ENCODE data around the gene TCHH.

TCHH gene
- 0 to 0.35 (median 0.17) reads per million in 3 donors for total RNA-seq

- no peaks in the 10 kb centered on the region for H3K9me3 ChIP-seq (ENCODE audit: control insufficient read depth, low read length)
- DNase-seq = no peak
- H3K36me3 ChIP-seq (ENCODE audit: control insufficient read depth, insufficient read depth, low read length) = no peaks in the 10 kb centered on the region
- no peak within 1 kb of the TSS for H3K4me3 ChIP-seq (ENCODE audit: insufficient read depth, low read depth, low read length, poor library complexity, severe bottlenecking)
- H3K27me3 ChIP-seq (replicated peaks; ENCODE audit: control insufficient read depth, insufficient read depth, low read length, poor library complexity, severe bottlenecking) = peaks cover 3% of the 10 kb centered on the region
- peaks cover 12% of the 10 kb centered on the region for H3K4me1 ChIP-seq (ENCODE audit: control insufficient read depth, insufficient read depth, low read length, poor library complexity, severe bottlenecking)
- H3K27ac ChIP-seq (ENCODE audit: insufficient read depth, low read length, poor library complexity, severe bottlenecking) = no peak within 1 kb of the TSS
These were observed at the start of gene TCHH for GRCh38 chr1:152115344-152115743. TCHH (minus strand) TSS chr1:152115444; CDS start chr1:152114080, 1,364 bp downstream.

GRCh38 chr1:152164517-152165136, 49.4 kb upstream of the TCHH start:
- no peaks in the 10 kb centered on the region for H3K27me3 ChIP-seq (replicated peaks; ENCODE audit: control insufficient read depth, insufficient read depth, low read length, poor library complexity, severe bottlenecking)
- no peak overlapping the region for H3K4me3 ChIP-seq (ENCODE audit: insufficient read depth, low read depth, low read length, poor library complexity, severe bottlenecking)
- H3K36me3 ChIP-seq (ENCODE audit: control insufficient read depth, insufficient read depth, low read length) = no peaks in the 10 kb centered on the region
- H3K4me1 ChIP-seq (ENCODE audit: control insufficient read depth, insufficient read depth, low read length, poor library complexity, severe bottlenecking) = no peaks in the 10 kb centered on the region
- no peak for DNase-seq
- H3K9me3 ChIP-seq (ENCODE audit: control insufficient read depth, low read length) = no peaks in the 10 kb centered on the region
- H3K27ac ChIP-seq (ENCODE audit: insufficient read depth, low read length, poor library complexity, severe bottlenecking) = no peak overlapping the region

GRCh38 chr1:152162792-152163463, 47.7 kb upstream of the TCHH start:
- H3K27ac ChIP-seq (ENCODE audit: insufficient read depth, low read length, poor library complexity, severe bottlenecking) = no peak overlapping the region
- H3K9me3 ChIP-seq (ENCODE audit: control insufficient read depth, low read length) = no peaks in the 10 kb centered on the region
- no peaks in the 10 kb centered on the region for H3K36me3 ChIP-seq (ENCODE audit: control insufficient read depth, insufficient read depth, low read length)
- no peaks in the 10 kb centered on the region for H3K27me3 ChIP-seq (replicated peaks; ENCODE audit: control insufficient read depth, insufficient read depth, low read length, poor library complexity, severe bottlenecking)
- no peaks in the 10 kb centered on the region for H3K4me1 ChIP-seq (ENCODE audit: control insufficient read depth, insufficient read depth, low read length, poor library complexity, severe bottlenecking)
- DNase-seq = no peak
- no peak overlapping the region for H3K4me3 ChIP-seq (ENCODE audit: insufficient read depth, low read depth, low read length, poor library complexity, severe bottlenecking)

GRCh38 chr1:152160576-152160975, 45.3 kb upstream of the TCHH start:
- no peak for DNase-seq
- no peaks in the 10 kb centered on the region for H3K4me1 ChIP-seq (ENCODE audit: control insufficient read depth, insufficient read depth, low read length, poor library complexity, severe bottlenecking)

GRCh38 chr1:152159144-152159543, 43.9 kb upstream of the TCHH start, which contains the start of gene RPTN:
RPTN (minus strand) TSS chr1:152159228; CDS start chr1:152157889, 1,339 bp downstream.
- Histone ChIP-seq H3K36me3 (ENCODE audit: control insufficient read depth, insufficient read depth, low read length) (no peaks in the 10 kb centered on the region), H3K4me3 (ENCODE audit: insufficient read depth, low read depth, low read length, poor library complexity, severe bottlenecking) (no peak within 1 kb of the TSS), H3K27me3 (replicated peaks; ENCODE audit: control insufficient read depth, insufficient read depth, low read length, poor library complexity, severe bottlenecking) (no peaks in the 10 kb centered on the region), H3K9me3 (ENCODE audit: control insufficient read depth, low read length) (no peaks in the 10 kb centered on the region), H3K4me1 (ENCODE audit: control insufficient read depth, insufficient read depth, low read length, poor library complexity, severe bottlenecking) (no peaks in the 10 kb centered on the region), H3K27ac (ENCODE audit: insufficient read depth, low read length, poor library complexity, severe bottlenecking) (no peak within 1 kb of the TSS)
- DNase-seq = no peak

More at GRCh38 chr1:152160576-152160975, 45.3 kb upstream of the TCHH start:
- Histone ChIP-seq H3K9me3 (ENCODE audit: control insufficient read depth, low read length) (no peaks in the 10 kb centered on the region), H3K4me3 (ENCODE audit: insufficient read depth, low read depth, low read length, poor library complexity, severe bottlenecking) (no peak overlapping the region), H3K27ac (ENCODE audit: insufficient read depth, low read length, poor library complexity, severe bottlenecking) (no peak overlapping the region), H3K36me3 (ENCODE audit: control insufficient read depth, insufficient read depth, low read length) (no peaks in the 10 kb centered on the region), H3K27me3 (replicated peaks; ENCODE audit: control insufficient read depth, insufficient read depth, low read length, poor library complexity, severe bottlenecking) (no peaks in the 10 kb centered on the region)

- Histone ChIP-seq H3K4me3 (ENCODE audit: insufficient read depth, low read depth, low read length, poor library complexity, severe bottlenecking) (no peak overlapping the region), H3K4me1 (ENCODE audit: control insufficient read depth, insufficient read depth, low read length, poor library complexity, severe bottlenecking) (no peaks in the 10 kb centered on the region), H3K27ac (ENCODE audit: insufficient read depth, low read length, poor library complexity, severe bottlenecking) (no peak overlapping the region), H3K9me3 (ENCODE audit: control insufficient read depth, low read length) (no peaks in the 10 kb centered on the region), H3K36me3 (ENCODE audit: control insufficient read depth, insufficient read depth, low read length) (no peaks in the 10 kb centered on the region), H3K27me3 (replicated peaks; ENCODE audit: control insufficient read depth, insufficient read depth, low read length, poor library complexity, severe bottlenecking) (no peaks in the 10 kb centered on the region)
- DNase-seq = no peak
These were observed 38.8 kb upstream of the TCHH start for GRCh38 chr1:152153996-152154395.

GRCh38 chr1:152151646-152152045, 36.4 kb upstream of the TCHH start:
- Histone ChIP-seq H3K36me3 (ENCODE audit: control insufficient read depth, insufficient read depth, low read length) (no peaks in the 10 kb centered on the region), H3K9me3 (ENCODE audit: control insufficient read depth, low read length) (peaks cover 11% of the 10 kb centered on the region), H3K27me3 (replicated peaks; ENCODE audit: control insufficient read depth, insufficient read depth, low read length, poor library complexity, severe bottlenecking) (no peaks in the 10 kb centered on the region), H3K4me3 (ENCODE audit: insufficient read depth, low read depth, low read length, poor library complexity, severe bottlenecking) (no peak overlapping the region), H3K27ac (ENCODE audit: insufficient read depth, low read length, poor library complexity, severe bottlenecking) (no peak overlapping the region), H3K4me1 (ENCODE audit: control insufficient read depth, insufficient read depth, low read length, poor library complexity, severe bottlenecking) (no peaks in the 10 kb centered on the region)
- no peak for DNase-seq

- Histone ChIP-seq H3K4me1 (ENCODE audit: control insufficient read depth, insufficient read depth, low read length, poor library complexity, severe bottlenecking) (no peaks in the 10 kb centered on the region), H3K36me3 (ENCODE audit: control insufficient read depth, insufficient read depth, low read length) (no peaks in the 10 kb centered on the region), H3K9me3 (ENCODE audit: control insufficient read depth, low read length) (peaks cover 11% of the 10 kb centered on the region), H3K27ac (ENCODE audit: insufficient read depth, low read length, poor library complexity, severe bottlenecking) (no peak overlapping the region), H3K27me3 (replicated peaks; ENCODE audit: control insufficient read depth, insufficient read depth, low read length, poor library complexity, severe bottlenecking) (no peaks in the 10 kb centered on the region), H3K4me3 (ENCODE audit: insufficient read depth, low read depth, low read length, poor library complexity, severe bottlenecking) (no peak overlapping the region)
- DNase-seq = no peak
These were observed 33.7 kb upstream of the TCHH start for GRCh38 chr1:152148981-152149380.

GRCh38 chr1:152148051-152148450, 32.8 kb upstream of the TCHH start:
- DNase-seq = no peak
- H3K36me3 ChIP-seq (ENCODE audit: control insufficient read depth, insufficient read depth, low read length) = no peaks in the 10 kb centered on the region
- peaks cover 11% of the 10 kb centered on the region for H3K9me3 ChIP-seq (ENCODE audit: control insufficient read depth, low read length)
- no peaks in the 10 kb centered on the region for H3K4me1 ChIP-seq (ENCODE audit: control insufficient read depth, insufficient read depth, low read length, poor library complexity, severe bottlenecking)
- H3K4me3 ChIP-seq (ENCODE audit: insufficient read depth, low read depth, low read length, poor library complexity, severe bottlenecking) = no peak overlapping the region
- H3K27me3 ChIP-seq (replicated peaks; ENCODE audit: control insufficient read depth, insufficient read depth, low read length, poor library complexity, severe bottlenecking) = no peaks in the 10 kb centered on the region
- H3K27ac ChIP-seq (ENCODE audit: insufficient read depth, low read length, poor library complexity, severe bottlenecking) = no peak overlapping the region

- no peak overlapping the region for H3K4me3 ChIP-seq (ENCODE audit: insufficient read depth, low read depth, low read length, poor library complexity, severe bottlenecking)
- no peaks in the 10 kb centered on the region for H3K36me3 ChIP-seq (ENCODE audit: control insufficient read depth, insufficient read depth, low read length)
- H3K9me3 ChIP-seq (ENCODE audit: control insufficient read depth, low read length) = peaks cover 11% of the 10 kb centered on the region
- no peak overlapping the region for H3K27ac ChIP-seq (ENCODE audit: insufficient read depth, low read length, poor library complexity, severe bottlenecking)
- peaks cover 3% of the 10 kb centered on the region for H3K27me3 ChIP-seq (replicated peaks; ENCODE audit: control insufficient read depth, insufficient read depth, low read length, poor library complexity, severe bottlenecking)
- H3K4me1 ChIP-seq (ENCODE audit: control insufficient read depth, insufficient read depth, low read length, poor library complexity, severe bottlenecking) = no peaks in the 10 kb centered on the region
- no peak for DNase-seq
These were observed 30.5 kb upstream of the TCHH start for GRCh38 chr1:152145769-152146168.

Data from effector memory CD4-positive, alpha-beta T cell (primary cell).